ENCODE data around the gene PRKAG2.

Gene PRKAG2

DNA sequence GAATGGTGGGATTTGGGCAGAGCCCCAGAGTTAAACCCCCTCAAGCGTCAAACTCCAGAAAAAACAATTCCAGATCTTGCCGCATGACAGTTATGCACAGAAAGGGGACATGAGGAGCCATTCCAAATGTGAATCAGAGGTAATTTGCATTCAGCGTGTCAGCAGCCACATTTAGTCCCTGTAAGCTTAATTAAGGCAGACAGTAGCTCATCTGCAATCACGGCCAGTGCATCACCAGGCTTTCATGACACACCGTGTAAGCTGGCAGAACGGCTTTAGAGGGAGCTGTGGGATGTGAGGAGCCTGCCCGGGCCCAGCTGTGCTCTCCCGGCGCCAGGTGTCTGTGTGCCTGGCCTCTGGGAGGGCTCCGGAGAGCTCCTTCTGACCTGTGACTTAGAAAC is 18.7 kb upstream of the PRKAG2 start:
- no peak for DNase-seq
- TF ChIP-seq POLR2A (IDR thresholded peaks at IDR 0.05; ENCODE audit: low read length) (no peak), GATA1 (IDR thresholded peaks at IDR 0.05; ENCODE audit: low read depth, low read length) (no peak)

DNA sequence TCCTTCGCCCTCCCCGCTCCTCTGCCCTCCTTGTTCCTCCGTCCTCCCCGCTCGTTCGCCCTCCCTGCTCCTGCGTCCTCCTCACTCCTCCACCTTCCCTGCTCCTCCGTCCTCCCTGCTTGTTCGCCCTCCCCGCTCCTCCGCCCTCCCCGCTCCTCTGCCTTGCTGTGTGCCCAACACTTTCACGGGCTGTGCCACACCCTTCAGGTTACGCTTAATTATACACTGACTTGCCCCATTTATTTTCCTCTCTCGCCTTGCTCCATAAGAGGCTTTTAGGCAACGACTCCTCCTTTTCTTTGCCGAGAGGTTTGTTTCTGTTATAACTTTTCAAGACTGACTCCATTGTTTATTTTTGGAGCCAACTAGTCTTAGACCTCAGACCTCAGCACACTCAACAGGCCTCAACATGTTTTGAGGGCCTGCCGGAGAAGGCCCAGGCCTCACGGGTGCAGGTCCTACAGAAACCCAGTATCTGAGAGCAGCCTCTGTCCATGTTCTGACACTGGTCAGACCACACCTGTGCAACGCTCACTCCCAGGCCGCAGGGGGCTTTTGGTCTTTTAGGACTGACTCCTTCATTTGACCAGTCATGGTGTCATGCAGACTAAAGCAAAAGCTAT is 18.2 kb upstream of the PRKAG2 start:
- DNase-seq: no peak
- TF ChIP-seq GATA1 (IDR thresholded peaks at IDR 0.05; ENCODE audit: low read depth, low read length): no peak
- no peak for TF ChIP-seq POLR2A (IDR thresholded peaks at IDR 0.05; ENCODE audit: low read length)

DNA sequence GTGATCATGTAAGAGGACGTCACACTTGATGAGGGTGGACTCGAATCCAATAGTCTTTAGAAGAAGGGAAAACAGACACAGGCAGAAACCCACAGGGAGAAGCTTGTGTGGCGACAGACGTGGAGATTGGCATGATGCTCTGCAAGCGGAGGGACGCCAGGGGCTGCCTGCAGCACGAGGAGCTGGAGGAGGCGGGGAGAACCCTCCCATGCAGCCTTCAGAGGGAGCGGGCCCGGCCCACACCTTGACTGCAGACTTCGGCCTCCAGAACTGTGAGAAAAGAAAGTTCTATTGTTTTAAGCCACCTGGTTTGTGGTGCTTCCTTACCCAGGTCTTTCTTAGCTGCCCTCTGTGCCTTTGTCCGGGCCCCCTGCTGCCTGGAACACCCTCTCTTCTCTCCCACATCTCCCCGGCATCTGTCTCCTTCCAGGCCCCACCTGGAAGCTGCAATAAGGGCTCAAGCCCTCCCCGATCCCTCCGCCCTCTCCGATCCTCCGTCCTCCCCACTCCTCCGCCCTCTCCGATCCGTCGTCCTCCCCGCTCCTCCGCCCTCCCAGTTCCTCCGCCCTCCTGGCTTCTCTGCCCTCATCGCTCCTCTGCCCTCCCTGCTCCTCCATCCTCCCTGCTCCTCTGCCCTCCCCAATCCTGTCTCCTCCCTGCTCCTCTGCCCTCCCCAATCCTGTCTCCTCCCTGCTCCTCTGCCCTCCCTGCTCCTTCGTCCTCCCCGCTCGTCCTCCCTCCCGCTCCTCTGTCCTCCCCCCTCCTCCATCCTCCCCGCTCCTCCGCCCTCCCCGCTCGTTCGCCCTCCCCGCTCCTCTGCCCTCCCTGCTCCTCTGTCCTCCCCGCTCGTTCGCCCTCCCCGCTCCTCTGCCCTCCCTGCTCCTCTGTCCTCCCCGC is 17.4 kb upstream of the PRKAG2 start:
- DNase-seq: no peak
- no peak for TF ChIP-seq GATA1 (IDR thresholded peaks at IDR 0.05; ENCODE audit: low read depth, low read length)
- TF ChIP-seq POLR2A (IDR thresholded peaks at IDR 0.05; ENCODE audit: low read length): no peak

DNA sequence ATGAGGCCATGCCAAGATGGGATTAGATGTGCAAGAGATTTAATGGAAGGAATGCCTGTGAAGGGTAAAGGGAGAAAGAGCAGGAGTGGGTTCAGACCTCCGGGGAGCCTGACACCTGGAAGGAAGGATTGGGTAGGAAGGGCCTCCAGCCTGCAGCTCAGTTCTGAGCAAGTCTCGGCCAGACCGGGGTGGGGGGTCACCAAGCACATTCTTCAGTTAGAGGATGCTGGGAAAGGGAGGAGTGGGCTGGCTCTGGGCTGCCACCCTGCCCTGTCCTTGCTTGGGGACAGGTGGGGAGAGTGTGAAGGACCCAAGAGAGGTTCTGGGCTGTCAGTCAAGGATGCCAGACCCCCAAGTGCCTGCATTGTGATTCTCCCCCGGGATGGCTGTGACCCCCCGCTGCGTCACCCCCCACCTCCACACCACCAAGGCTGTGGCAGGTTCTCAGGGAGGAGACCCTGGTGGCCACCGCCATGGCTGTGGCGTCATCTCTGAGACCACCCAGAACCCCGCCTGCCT is 16.5 kb upstream of the PRKAG2 start:
- TF ChIP-seq POLR2A (IDR thresholded peaks at IDR 0.05; ENCODE audit: low read length) (no peak), GATA1 (IDR thresholded peaks at IDR 0.05; ENCODE audit: low read depth, low read length) (no peak)
- no peak for DNase-seq

DNA sequence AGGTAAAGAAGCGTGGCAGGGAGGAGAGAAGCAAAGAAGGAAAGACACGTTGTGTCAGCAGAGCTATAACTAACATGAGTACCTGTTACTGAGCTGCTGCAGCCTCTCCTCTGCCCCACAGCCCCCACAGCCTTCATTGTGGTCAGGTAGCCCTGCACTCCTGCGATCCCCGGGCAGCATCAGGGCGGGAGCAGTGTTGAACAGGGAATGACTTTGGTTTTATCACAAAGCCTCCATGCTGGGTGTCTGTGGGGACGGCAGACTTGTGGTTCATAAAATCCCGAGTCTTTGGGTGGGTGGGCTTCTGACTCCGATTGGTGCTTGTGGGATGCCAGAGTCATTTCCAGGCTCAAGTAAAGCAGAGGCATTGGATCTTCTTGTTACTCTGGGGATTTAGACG is 14.8 kb upstream of the PRKAG2 start:
- TF ChIP-seq GATA1 (IDR thresholded peaks at IDR 0.05; ENCODE audit: low read depth, low read length) (no peak), POLR2A (IDR thresholded peaks at IDR 0.05; ENCODE audit: low read length) (no peak)
- no peak for DNase-seq

DNA sequence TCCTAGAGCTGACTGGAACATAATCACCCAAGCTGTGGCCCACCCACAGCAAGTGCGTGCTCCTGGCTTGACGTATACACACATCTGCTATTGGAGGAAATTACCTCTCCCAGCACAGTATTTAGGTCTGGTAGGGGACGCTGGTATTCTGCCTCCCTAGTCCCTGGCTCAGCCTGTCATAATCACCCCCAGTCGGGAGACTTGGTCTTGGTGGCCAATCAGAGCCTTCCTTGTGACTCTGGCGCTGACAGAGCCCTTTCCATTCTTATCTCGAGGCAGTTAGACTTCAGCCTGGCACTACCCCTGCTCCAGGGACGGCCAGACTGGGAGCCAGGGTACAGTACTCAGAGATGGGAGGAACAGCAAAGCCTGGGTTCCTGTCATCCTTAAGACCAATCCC is 14.3 kb upstream of the PRKAG2 start:
- no peak for TF ChIP-seq GATA1 (IDR thresholded peaks at IDR 0.05; ENCODE audit: low read depth, low read length)
- no peak for TF ChIP-seq POLR2A (IDR thresholded peaks at IDR 0.05; ENCODE audit: low read length)
- no peak for DNase-seq

DNA sequence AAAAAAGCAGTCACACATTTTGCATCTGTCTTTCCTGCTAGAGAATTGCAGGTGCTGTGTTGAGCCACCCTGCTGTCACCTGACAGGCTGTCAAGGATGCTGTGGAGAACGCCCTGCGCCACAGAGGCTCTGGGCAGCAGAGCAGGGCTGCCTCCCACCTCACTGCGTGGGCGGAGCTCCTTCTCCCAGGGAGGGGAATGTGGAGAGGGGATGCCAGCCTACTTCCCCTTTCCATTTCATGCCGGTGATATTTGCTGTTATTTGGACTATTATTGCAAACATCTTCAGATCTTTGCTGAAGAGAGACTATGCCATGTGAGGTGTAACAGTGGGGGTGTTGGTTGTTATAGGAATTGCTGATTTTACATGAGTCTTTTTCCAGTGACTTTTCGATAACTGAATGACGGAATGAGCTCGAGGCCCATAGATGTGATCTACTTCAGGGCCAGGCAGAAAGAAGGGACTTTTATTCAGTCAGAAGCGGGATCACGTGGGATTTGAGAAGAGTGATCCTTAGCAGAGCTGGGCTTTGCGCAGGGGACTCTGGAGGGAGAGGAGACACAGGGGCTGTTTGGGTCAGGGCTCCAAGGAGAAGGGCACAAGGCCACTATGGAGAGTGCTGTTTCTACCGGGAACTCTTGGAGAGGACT is 13.6 kb upstream of the PRKAG2 start:
- no peak for DNase-seq
- no peak for TF ChIP-seq GATA1 (IDR thresholded peaks at IDR 0.05; ENCODE audit: low read depth, low read length)
- no peak for TF ChIP-seq POLR2A (IDR thresholded peaks at IDR 0.05; ENCODE audit: low read length)

DNA sequence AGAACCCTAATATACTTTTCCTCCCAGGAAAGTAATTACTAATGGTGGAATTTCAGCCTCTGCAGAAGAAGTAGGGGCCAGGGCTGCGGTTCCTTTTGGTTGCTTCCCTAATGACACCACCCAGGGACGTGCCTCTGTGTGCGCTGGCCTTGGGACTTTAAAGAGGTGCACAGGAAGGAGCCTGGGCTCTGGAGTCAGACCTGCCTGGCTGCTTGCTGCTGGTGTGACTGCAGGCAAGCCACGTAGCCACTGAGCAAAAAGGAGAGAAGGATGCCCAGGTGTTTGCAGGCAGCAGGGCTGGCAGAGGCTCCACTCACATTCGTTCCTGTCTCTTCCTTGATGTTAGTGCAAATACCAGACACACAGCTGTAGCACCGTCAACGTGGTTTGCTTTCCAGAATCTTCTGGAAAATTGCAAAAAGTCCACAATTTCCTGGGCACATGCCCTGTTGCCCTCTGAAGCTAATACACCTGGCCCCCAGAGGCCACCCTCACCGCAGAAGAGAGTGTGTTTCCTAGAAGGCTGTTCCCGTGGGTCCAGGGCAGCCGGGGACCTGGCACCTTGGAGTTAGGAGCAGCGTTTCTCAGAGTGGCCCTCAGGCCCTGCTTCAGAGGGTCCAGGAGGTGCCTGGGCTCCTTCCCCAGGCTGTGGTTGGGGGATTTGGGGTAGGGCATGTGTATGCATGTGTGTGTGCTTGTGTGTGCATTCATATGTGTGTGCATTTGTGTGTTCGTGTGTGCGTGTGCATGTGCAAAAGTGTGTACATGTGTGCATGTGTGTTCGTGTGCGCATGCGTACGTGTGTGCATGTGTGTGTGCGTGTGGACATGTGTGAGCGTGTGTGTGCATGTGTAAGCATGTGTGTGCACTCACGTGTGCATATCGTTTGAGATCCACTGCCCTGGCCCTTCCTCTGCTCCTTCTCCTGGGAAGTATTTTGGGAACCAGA is 12.8 kb upstream of the PRKAG2 start:
- TF ChIP-seq POLR2A (IDR thresholded peaks at IDR 0.05; ENCODE audit: low read length) (no peak), GATA1 (IDR thresholded peaks at IDR 0.05; ENCODE audit: low read depth, low read length) (no peak)
- DNase-seq: no peak

DNA sequence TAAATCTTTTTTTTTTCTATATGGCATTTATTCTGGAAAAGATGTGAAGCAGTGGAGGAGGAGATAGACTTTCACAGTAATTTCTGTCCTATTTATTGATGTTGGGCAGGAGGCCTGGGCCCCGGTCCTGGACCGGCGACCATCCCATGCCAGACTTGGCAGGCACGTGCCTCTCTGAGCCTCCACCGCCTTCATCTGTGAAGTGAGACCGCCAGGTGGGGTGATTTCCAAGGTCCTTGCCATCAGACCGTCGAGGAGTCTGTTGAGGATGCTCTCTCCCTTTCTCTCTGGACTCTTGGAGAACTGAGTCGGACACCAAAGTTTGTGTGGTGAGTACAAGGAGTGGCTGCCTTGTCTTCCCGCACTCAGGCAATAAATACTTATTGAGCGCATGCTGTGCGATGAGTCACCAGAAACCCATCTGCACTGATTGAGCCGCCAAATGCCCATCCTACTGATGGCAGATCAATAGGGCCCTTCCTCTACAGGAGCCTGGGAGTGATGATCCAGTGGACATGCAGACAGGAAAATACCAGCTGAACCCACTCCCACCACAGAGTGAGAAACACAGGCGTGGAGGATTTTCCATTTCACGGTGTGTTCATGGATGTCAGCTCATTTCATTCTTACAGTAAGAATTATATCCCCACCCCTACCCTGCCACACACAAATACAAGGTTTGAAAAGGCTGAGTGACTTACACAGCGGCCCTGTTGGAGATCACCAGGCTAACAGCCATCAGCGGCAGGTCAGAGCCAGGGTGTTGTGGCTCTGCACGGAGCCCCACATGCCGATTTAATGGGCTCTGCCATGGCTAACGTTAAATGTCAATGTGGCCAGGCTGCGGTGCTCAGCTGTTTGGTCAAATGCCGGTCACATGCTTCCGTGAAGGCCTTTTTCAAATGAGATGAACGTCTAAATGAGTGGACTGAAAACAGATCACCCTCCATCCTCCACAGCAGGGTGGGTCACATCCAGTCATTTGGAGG is 11.5 kb upstream of the PRKAG2 start:
- no peak for DNase-seq
- TF ChIP-seq GATA1 (IDR thresholded peaks at IDR 0.05; ENCODE audit: low read depth, low read length) (no peak), POLR2A (IDR thresholded peaks at IDR 0.05; ENCODE audit: low read length) (no peak)

DNA sequence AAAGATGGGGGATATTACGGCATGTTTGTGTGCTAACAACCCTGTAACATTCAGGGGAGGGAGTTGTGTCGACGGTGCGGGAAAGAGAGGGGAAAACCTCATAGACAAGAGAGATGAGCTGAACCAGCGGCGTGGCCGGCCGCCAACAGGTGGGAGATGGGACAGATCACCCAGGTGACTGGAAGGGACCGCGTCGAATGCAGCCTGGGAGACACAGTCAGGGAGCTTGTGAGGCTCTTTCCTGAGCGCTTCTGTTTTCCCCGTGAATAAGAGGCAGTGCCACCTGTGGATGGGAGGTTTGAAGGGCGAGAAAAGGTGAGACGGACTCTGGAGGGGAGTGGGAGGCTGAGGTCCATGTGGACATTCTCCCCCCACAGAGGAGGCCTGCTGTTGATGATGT is 9.9 kb upstream of the PRKAG2 start:
- TF ChIP-seq POLR2A (IDR thresholded peaks at IDR 0.05; ENCODE audit: low read length) (no peak), GATA1 (IDR thresholded peaks at IDR 0.05; ENCODE audit: low read depth, low read length) (no peak)
- DNase-seq: no peak

DNA sequence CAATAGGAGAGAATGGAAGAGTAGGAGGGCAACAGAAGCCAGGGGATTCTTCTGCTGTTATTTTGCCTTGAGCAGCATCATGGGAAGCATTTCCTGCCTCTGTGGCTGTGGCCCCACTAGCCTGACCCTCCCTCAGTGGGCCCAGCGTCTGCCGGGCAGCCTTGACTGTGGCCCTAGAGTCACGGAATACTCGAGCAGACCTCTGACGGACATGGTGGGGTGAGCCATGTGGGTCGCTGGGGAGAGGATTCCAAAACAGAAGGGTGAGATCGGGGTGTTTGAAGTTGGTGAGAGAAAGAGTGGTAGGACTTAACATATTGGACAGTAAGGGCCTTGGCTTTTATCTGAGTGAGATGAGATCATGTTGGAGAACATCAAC is 8.3 kb upstream of the PRKAG2 start:
- TF ChIP-seq GATA1 (IDR thresholded peaks at IDR 0.05; ENCODE audit: low read depth, low read length): no peak
- no peak for TF ChIP-seq POLR2A (IDR thresholded peaks at IDR 0.05; ENCODE audit: low read length)
- DNase-seq: no peak
